HG02623 (cell line): ENCODE results near the gene CHAD.
"Not testable (repeated sequence)": the region's sequence is repeated elsewhere in the genome, so short reads cannot be mapped to it uniquely, and the experiment has no call there.

ENCODE experiments used
- ATAC-seq: cut with Tn5 transposase; IDR thresholded peaks from one replicate; pipeline ENCODE4 v1.9.1; 2021; ENCODE audit warnings: moderate library complexity; ENCODE audit not compliant: unreplicated experiment

Gene CHAD

GRCh38 chr17:50429793-50430192, 38.9 kb downstream of the CHAD start:
- no peak for ATAC-seq

GRCh38 chr17:50428831-50429424, 39.8 kb downstream of the CHAD start:
- ATAC-seq = no peak

GRCh38 chr17:50428126-50428525, 40.6 kb downstream of the CHAD start:
- not testable (repeated sequence) for ATAC-seq

- ATAC-seq = no peak
Measured at GRCh38 chr17:50426814-50427787, 41.6 kb downstream of the CHAD start.

- no peak for ATAC-seq
Measured at GRCh38 chr17:50426472-50426782, 42.3 kb downstream of the CHAD start.

- ATAC-seq = no peak
Measured at GRCh38 chr17:50425682-50426471, 42.8 kb downstream of the CHAD start, which contains the start of gene ACSF2. Gene ACSF2, plus strand, starts transcription at chr17:50426218. Its CDS starts 44 bp downstream, at chr17:50426262.

- no peak for ATAC-seq
Measured at GRCh38 chr17:50424996-50425681, 43.5 kb downstream of the CHAD start.

- ATAC-seq = no peak
Measured at GRCh38 chr17:50424246-50424995, 44.3 kb downstream of the CHAD start.

GRCh38 chr17:50423553-50424159, 45.0 kb downstream of the CHAD start:
- ATAC-seq = no peak

- no peak for ATAC-seq
Measured at GRCh38 chr17:50422738-50423137, 45.9 kb downstream of the CHAD start.

- no peak for ATAC-seq
Measured at GRCh38 chr17:50421308-50422051, 47.2 kb downstream of the CHAD start.

- no peak for ATAC-seq
Measured at GRCh38 chr17:50420419-50421112, 48.1 kb downstream of the CHAD start.

- ATAC-seq = not testable (repeated sequence)
Measured at GRCh38 chr17:50419577-50419976, 49.1 kb downstream of the CHAD start.

GRCh38 chr17:50414808-50415207, 53.9 kb downstream of the CHAD start:
- ATAC-seq = no peak
